Muscle of back (tissue), 11 donors: Measurements from ENCODE around the gene BAZ1A. TPM values are rescaled to one million over a fixed set of nuclear protein-coding genes. Genes with fewer than 3 reads are reported as not detected.
A peak's percentile ranks its signal among the peaks of the same experiment; 100 is the strongest.
"Not testable (repeated sequence)": the region's sequence is repeated elsewhere in the genome, so short reads cannot be mapped to it uniquely, and the experiment has no call there.

Source experiments
- DNase-seq, 3 donors: peaks; one replicate each; pipeline versions ENCODE4 v3.0.0 to v3.0.0-alpha.2; 2013
- polyA plus RNA-seq, 10 donors: library from polyadenylated mRNA; unstranded; fragments of 120-200 nt; gene quantifications; one replicate each; pipeline ENCODE4 v1.2.1, GENCODE V29; 2013; ENCODE audit not compliant: insufficient read length in 10 of 10

BAZ1A gene
- polyA plus RNA-seq, 10 donors, result 14.5 to 29.0 (median 23.2) TPM

- DNase-seq, result no peak
These were observed 11.3 kb downstream of the BAZ1A start for GRCh38 chr14:34863844-34864243.

- DNase-seq, result no peak
These were observed 16.4 kb downstream of the BAZ1A start for GRCh38 chr14:34858765-34859164.

GRCh38 chr14:34857689-34858449, 17.3 kb downstream of the BAZ1A start:
- no peak for DNase-seq

GRCh38 chr14:34853041-34853440, 22.1 kb downstream of the BAZ1A start:
- DNase-seq, result peak; percentile 12 to 32 (median 27)

GRCh38 chr14:34851395-34851794, 23.8 kb downstream of the BAZ1A start:
- no peak for DNase-seq

GRCh38 chr14:34845869-34846268, 29.3 kb downstream of the BAZ1A start:
- no peak for DNase-seq

GRCh38 chr14:34843011-34843554, 32.1 kb downstream of the BAZ1A start:
- DNase-seq, result peak; percentile 22 to 43 (median 26)

GRCh38 chr14:34837801-34838322, 37.3 kb downstream of the BAZ1A start:
- DNase-seq, result no peak

GRCh38 chr14:34835312-34835711, 39.8 kb downstream of the BAZ1A start:
- DNase-seq, result no peak

- DNase-seq, result no peak
These were observed 41.3 kb downstream of the BAZ1A start for GRCh38 chr14:34833549-34834523.

GRCh38 chr14:34826661-34827060, 48.5 kb downstream of the BAZ1A start:
- DNase-seq, result no peak

- DNase-seq, result no peak
These were observed 50.3 kb downstream of the BAZ1A start for GRCh38 chr14:34824826-34825225.

- no peak for DNase-seq
These were observed 50.9 kb downstream of the BAZ1A start for GRCh38 chr14:34824256-34824655.

GRCh38 chr14:34817768-34818167, 57.4 kb downstream of the BAZ1A start:
- DNase-seq, result no peak

- DNase-seq, result no peak
These were observed 65.1 kb downstream of the BAZ1A start for GRCh38 chr14:34810028-34810427.

- no peak for DNase-seq
These were observed 68.9 kb downstream of the BAZ1A start for GRCh38 chr14:34806257-34806656.

GRCh38 chr14:34804933-34805332, 70.2 kb downstream of the BAZ1A start:
- no peak for DNase-seq

GRCh38 chr14:34798861-34799260, 76.3 kb downstream of the BAZ1A start:
- not testable (repeated sequence) for DNase-seq

GRCh38 chr14:34797747-34798583, 77.2 kb downstream of the BAZ1A start:
- no peak for DNase-seq

GRCh38 chr14:34796902-34797301, 78.3 kb downstream of the BAZ1A start:
- no peak for DNase-seq

GRCh38 chr14:34794941-34795340, 80.2 kb downstream of the BAZ1A start:
- DNase-seq, result no peak
